Activated CD8-positive, alpha-beta memory T cell treated with anti-CD3 and anti-CD28 coated beads for 36 hours (primary cell): ENCODE results near the gene SEMA4C. TPM values are rescaled to one million over a fixed set of nuclear protein-coding genes. Genes with fewer than 3 reads are reported as not detected.
"Not testable (repeated sequence)": the region's sequence is repeated elsewhere in the genome, so short reads cannot be mapped to it uniquely, and the experiment has no call there.

Experiments
- CTCF ChIA-PET: fragments of 350-600 bp; sonication (Branson Sonifier 250); formaldehyde crosslinking; loops from one replicate; lab custom pipeline; 2021; ENCODE audit warnings: antibody characterized with exemption; lab: Charles Lee
- POLR2A ChIA-PET: fragments of 350-600 bp; sonication (Branson Sonifier 250); formaldehyde crosslinking; loops from one replicate; lab custom pipeline; 2021; ENCODE audit warnings: antibody characterized with exemption; lab: Charles Lee
- total RNA-seq, 2 experiments: library from RNA; stranded (reverse); gene quantifications; one replicate each; pipeline ENCODE4 v1.2.3, GENCODE V29; 2021

SEMA4C gene
- total RNA-seq, 2 experiments from 2014 or later = 11.9 to 13.4 TPM

GRCh38 chr2:96873651-96874096, 3.8 kb upstream of the SEMA4C start:
- ChIA-PET POLR2A (interaction anchor here (0.6 kb wide), 1 partner anchor 15 kb away, joined by 4 read pairs; no protein-coding TSS in a partner anchor), CTCF (interaction anchor here (0.6 to 0.8 kb wide), 3 partner anchors 15 to 77 kb away, joined by 3 to 4 read pairs (median 4); partner anchors contain the start of gene ANKRD39)

DNA sequence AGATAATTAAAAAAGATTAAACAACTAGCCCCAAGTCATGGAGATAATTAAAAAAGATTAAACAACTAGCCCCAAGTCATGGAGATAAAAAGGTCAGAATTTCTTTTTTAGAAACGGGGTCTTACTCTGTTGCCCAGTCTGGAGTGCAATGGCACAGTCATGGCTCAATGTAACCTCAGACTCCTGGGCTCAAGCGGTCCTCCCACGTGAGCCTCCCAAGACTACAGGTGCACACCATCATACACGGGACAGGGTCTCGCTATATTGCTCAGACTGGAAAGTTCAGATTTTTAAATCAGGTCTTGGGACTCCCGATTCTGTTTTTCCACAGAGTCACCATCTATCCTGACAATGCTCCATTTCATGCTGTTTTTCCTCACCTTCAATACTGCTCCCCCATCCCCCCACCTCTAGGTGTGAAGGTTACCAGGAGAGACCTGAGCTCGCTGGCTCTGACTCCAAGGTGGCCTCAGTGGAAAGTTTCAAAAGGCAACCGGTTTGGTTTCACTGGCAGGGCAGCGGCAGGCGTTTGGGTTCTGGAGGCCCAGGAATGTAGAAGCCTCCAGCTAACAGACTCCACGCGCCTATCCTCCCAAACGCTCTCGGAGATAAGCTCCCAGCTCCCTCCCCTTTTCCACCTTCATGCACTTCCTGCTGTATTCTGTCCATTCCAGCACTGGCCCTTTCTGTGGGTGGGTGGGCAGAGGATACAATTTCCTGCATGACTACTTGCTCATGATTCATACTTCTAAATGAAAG, 2.9 kb upstream of the SEMA4C start:
- ChIA-PET POLR2A (no interaction called here), CTCF (interaction anchor here (0.6 to 0.8 kb wide), 2 partner anchors 15 to 68 kb away, joined by 4 read pairs; partner anchors contain the start of gene ANKRD39)

GRCh38 chr2:96870626-96871255, 861 bp upstream of the SEMA4C start:
- ChIA-PET POLR2A (interaction anchor here (1.1 kb wide), 1 partner anchor 12 kb away, joined by 5 read pairs; no protein-coding TSS in a partner anchor), CTCF (interaction anchor here (0.8 to 1.4 kb wide), 4 partner anchors 13 to 241 kb away, joined by 3 to 4 read pairs (median 3); partner anchors contain the start of gene ANKRD39)

- POLR2A ChIA-PET = interaction anchor here (0.6 to 1.0 kb wide), 3 partner anchors 53 to 835 kb away, joined by 3 to 4 read pairs (median 4); partner anchors contain the start of gene CNNM3
- CTCF ChIA-PET = interaction anchor here (0.9 to 4.5 kb wide), 5 partner anchors 11 to 244 kb away, joined by 3 to 39 read pairs (median 4); partner anchors contain the start of gene ANKRD39
These were observed 529 bp downstream of the SEMA4C start for GRCh38 chr2:96869281-96869821.

DNA sequence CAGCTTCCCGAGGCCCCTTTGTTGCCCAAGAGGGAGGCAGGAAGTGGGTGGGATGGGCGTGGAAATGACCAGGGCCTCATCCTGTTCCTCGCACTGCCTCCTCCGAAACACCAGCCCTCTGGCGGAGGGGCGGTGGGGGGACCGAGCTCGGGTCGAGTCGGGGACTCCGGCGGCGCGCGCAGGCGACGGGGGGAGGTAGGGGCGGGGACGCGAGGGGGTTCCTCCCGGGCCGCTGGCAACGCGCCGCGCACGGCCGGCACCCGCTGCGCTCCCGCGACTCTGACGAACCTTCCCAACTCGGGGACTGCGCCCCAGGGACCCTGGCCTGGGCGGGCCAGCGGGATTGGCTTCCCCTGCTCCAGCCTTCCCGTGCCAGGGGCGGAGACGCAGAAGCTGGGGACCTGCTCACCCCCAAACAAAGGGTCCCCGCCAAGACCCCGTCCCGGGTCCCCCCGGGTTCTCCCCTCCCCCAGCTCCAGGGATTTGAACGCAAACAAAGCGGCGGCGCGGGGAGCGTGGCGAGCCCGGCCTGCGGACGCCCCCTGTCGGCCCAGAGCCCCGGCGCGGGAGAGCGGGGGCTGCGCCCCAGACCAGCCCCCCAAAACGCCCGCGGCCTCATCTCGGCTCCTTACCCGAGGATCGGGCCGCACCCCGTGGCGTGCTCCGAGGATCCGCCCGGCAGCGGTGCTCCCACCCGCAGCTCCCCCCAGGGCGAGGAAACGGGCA, 1.2 kb downstream of the SEMA4C start:
- CTCF ChIA-PET = interaction anchor here (0.6 to 4.5 kb wide), 11 partner anchors 11 to 314 kb away, joined by 3 to 39 read pairs (median 3); partner anchors contain the start of gene ANKRD39
- POLR2A ChIA-PET = interaction anchor here (0.6 to 1.2 kb wide), 7 partner anchors 10 to 873 kb away, joined by 3 to 5 read pairs (median 4); partner anchors contain the start of genes ANKRD39 and CNNM3

DNA sequence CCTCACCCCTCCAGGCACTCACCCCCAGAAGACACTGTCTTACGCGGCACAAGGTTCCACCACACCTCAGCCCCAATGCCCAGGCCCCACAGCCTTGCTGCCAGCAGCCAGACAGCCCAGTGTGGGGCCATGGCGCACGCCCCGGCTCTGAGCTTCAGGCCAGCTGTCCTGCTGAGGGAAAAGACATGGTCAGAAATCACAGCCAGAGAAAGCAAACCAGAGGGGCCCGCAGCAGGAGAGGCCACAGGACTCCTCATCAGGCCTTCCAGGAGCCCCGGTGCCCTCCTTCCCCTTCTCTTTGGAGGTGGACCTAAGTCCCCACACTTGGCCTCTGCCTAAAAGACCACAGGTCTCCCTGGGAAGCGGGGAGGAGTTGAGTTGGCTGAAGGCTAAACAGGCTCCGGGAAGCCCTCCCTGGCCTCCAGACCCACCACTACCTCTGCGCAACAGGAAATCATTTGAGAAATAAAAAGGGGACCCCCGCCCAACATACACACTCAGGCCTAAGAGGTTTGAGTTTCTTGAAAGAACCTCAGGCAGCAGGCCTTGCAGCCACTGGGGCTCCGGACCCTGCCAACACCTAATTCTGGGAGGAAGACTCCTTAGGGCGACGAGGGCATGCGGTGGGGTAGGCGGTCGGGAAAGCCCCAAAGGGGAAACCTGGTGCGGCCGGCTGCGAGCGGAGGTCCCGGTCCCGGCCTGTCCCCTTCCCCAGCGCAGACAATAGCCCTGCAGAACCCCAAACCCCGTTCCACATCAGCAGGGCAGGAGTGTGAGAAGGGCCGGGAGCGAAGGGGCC, 1.9 kb downstream of the SEMA4C start:
- ChIA-PET CTCF (interaction anchor here (0.6 to 4.5 kb wide), 10 partner anchors 10 to 314 kb away, joined by 3 to 39 read pairs (median 4); partner anchors contain the start of gene ANKRD39), POLR2A (interaction anchor here (0.6 to 1.2 kb wide), 6 partner anchors 9 to 873 kb away, joined by 3 to 5 read pairs (median 4); partner anchors contain the start of genes ANKRD39 and CNNM3)

DNA sequence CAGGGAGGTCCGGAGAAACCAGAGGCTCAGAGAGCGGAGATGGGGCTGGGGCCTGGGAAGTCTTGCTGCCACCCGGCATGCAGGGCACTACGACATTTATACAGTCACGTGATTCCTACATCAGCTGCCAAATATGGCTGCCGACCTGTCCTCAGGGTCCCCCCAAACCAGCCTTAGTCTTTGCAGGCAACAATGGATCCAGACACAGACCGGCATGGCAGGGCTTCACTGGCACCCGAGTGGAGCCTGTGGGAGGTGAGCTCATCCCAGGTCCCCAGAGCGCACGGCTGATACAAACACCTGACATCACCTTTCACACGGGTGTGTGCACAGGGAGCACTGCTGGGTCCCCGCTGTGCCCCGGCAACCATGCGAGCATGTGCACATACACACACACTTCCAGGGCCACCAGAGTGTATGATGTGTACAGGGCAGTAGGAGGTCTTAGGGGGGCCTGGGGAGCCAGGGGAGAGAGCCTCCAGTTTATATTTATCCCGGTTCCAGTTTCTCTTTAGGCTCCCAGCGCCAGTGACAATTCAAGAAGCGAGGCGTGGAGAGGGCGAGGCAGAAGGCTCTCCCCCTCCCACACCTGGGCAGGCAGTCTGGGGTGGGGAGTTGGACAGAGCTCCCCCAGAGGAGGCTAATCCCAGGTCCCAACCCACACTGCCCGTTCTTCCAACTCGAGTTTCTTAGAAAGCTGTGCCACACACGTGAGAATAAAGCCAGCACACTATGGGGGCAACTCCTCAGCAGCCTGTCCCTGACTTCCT, 2.7 kb downstream of the SEMA4C start:
- ChIA-PET POLR2A (no interaction called here), CTCF (interaction anchor here (1.1 to 4.5 kb wide), 3 partner anchors 9 to 85 kb away, joined by 4 to 39 read pairs (median 7); partner anchors contain the start of gene ANKRD39)

DNA sequence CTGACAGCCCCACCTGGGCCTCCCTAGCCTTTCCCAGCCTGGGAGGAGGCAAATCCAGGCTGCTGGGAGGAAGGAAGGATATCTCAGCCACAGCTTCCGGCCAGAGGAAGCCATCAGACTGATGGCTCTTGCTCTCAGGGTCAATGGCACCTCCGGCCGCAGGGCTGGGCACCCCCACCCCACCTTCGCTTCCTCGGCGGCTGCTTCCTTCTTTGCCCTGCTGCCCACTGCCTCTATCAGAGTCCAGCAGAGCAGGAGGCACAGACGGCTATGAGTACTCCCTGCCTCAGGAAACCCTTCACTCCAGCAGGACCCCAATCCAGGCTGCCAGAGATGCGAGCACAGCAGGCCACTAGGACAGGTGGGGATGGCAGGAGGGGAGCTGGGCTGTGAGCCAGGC, 3.3 kb downstream of the SEMA4C start:
- ChIA-PET CTCF (interaction anchor here (1.1 to 4.5 kb wide), 2 partner anchors 9 to 84 kb away, joined by 4 to 39 read pairs; partner anchors contain the start of gene ANKRD39), POLR2A (no interaction called here)

- ChIA-PET CTCF (interaction anchor here (1.1 to 4.5 kb wide), 2 partner anchors 8 to 85 kb away, joined by 4 to 39 read pairs; partner anchors contain the start of gene ANKRD39), POLR2A (no interaction called here)
These were observed 3.7 kb downstream of the SEMA4C start for GRCh38 chr2:96866149-96866548.

DNA sequence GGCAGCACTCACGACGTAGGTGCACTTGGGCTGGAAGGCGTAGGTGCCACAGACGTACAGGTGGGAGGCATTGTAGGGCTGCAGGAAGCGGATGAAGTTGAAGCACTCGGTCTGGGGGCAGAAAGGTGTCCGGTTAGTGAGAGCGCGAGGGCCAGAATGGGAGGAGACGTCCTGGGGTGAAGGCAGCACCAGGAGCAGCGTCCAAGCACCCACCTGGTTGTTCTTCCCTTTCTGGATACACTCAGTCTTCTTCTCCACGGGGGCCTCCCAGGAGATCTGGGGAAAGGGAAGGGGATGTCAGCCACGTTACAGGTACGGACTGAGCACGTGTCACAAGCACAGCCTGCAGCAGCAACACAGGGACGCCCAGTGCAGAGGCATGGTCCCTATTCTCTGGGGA, 4.2 kb downstream of the SEMA4C start:
- CTCF ChIA-PET = interaction anchor here (4.5 kb wide), 1 partner anchor 8 kb away, joined by 39 read pairs; the partner anchor contains the start of gene ANKRD39
- POLR2A ChIA-PET = no interaction called here

DNA sequence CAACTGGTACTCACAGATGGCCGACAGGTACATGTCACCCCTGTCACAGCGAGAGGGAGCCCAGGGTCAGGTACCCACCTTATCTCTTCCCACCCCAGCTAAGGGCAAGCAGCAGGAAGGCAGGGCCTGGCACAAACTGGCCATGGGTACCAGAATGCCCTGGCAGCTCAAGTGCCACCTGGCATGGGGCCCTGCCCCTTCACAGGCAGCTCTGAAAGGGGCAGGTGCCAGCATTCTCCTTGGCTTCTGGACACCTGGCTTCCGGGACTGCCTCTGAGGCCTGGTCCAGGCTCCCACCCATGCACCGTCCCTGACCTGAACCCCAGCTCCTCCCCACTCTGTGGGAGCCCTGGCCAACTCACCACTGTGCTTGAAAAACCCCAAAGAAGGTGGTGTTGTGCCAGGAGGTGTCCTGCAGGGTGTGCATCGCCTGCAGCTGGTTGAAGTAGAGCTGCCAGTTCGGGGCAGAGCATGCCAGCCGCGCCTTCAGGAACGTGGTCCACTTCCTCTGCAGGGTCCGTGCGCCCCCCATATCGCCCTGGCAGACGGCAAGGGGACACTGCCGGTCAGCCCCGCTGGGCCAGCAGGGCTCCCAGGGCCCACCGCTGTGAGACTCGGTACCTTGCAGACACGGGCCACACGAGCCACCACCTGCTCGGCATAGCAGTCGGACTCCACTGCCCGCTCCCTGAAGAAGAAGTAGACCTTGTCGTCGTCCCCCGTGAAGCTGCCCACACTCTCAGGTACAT, 5.4 kb downstream of the SEMA4C start:
- ChIA-PET POLR2A (interaction anchor here (0.5 kb wide), 1 partner anchor 16 kb away, joined by 4 read pairs; no protein-coding TSS in a partner anchor), CTCF (no interaction called here)

- CTCF ChIA-PET = no interaction called here
- POLR2A ChIA-PET = interaction anchor here (0.5 kb wide), 1 partner anchor 17 kb away, joined by 4 read pairs; no protein-coding TSS in a partner anchor
These were observed 6.1 kb downstream of the SEMA4C start for GRCh38 chr2:96863575-96864342.

DNA sequence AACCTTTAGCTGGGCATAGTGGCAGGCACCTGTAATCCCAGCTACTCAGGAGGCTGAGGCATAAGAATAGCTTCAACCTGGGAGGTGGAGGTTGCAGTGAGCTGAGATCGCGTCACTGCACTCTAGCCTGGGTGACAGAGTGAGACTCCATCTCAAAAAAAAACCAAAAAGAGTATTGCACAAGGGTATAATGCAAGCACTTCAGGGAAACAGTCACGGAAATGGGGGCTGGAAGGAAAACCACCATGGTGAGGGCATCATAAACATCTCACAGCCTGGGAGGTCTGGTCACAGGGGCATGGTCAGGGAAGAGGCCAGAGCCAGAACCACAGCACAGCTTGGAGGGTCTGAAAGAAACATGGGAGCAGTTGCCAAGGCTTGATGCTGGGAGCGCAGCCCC, 6.8 kb downstream of the SEMA4C start:
- POLR2A ChIA-PET, CTCF ChIA-PET: not testable (repeated sequence)

- POLR2A ChIA-PET = no interaction called here
- CTCF ChIA-PET = interaction anchor here (1.2 to 1.5 kb wide), 2 partner anchors 90 to 91 kb away, joined by 3 to 5 read pairs; no protein-coding TSS in a partner anchor
These were observed 8.8 kb downstream of the SEMA4C start for GRCh38 chr2:96861074-96861473.
